PFSK-1 (cell line): Measurements from ENCODE around the gene WSCD2.

ENCODE experiments used
- POLR2AphosphoS5 ChIP-seq: IDR thresholded peaks from 2 replicates; pipeline ENCODE4 v1.6.1; 2012; ENCODE audit warnings: low read depth, mild to moderate bottlenecking, control low read depth, low read length, moderate library complexity
- REST ChIP-seq, 2 experiments: IDR thresholded peaks; 2 replicates each; pipeline versions ENCODE4 v1.6.1 to v1.8.0; 2011 to 2012; ENCODE audit warnings: low read depth in 2 of 2, low read length in 2 of 2, control low read depth in 1 of 2, inconsistent platforms in 1 of 2, mild to moderate bottlenecking in 1 of 2, moderate library complexity in 1 of 2; ENCODE audit not compliant: insufficient read depth in 1 of 2
- SIN3A ChIP-seq: IDR thresholded peaks from 2 replicates; pipeline ENCODE4 v1.6.1; 2012; ENCODE audit warnings: mild to moderate bottlenecking, low read length, moderate library complexity, borderline replicate concordance; ENCODE audit not compliant: insufficient read depth
- TAF1 ChIP-seq: IDR thresholded peaks from 2 replicates; pipeline ENCODE4 v1.6.1; 2012; ENCODE audit warnings: low read length, control low read depth, borderline replicate concordance; ENCODE audit not compliant: insufficient read depth

- no peak for TF ChIP-seq REST (IDR thresholded peaks at IDR 0.05; ENCODE audit: insufficient read depth in 1 of 2, low read depth in 2 of 2, low read length in 2 of 2)
- TF ChIP-seq POLR2AphosphoS5: no peak
- no peak for TF ChIP-seq SIN3A
- TF ChIP-seq TAF1: no peak
Observed at GRCh38 chr12:108260969-108261368, 131.9 kb downstream of the WSCD2 start.
